Uterus (tissue), 2 donors: ENCODE data around the gene STUM.

Source experiments
- CTCF ChIP-seq, 4 experiments: fragments of 200-600 bp in 2 of 4; fragments of 450-650 bp in 2 of 4; sonication (generic) in 2 of 4; IDR thresholded peaks; one replicate each; pipeline ENCODE4 v1.5.1; 2016 to 2019; ENCODE audit warnings: antibody characterized with exemption in 4 of 4, mild to moderate bottlenecking in 2 of 4, moderate library complexity in 1 of 4
- POLR2A ChIP-seq, 2 donors: fragments of 450-650 bp; IDR thresholded peaks; one replicate each; pipeline ENCODE4 v1.6.1; 2016; ENCODE audit warnings: antibody characterized with exemption in 2 of 2, mild to moderate bottlenecking in 1 of 2, moderate library complexity in 1 of 2

GRCh38 chr1:226649780-226650179 is 101.2 kb downstream of the STUM start:
- TF ChIP-seq CTCF (IDR thresholded peaks at IDR 0.05) (peak in 3 of 4 experiments; percentile 29 to 38 (median 33)), POLR2A (IDR thresholded peaks at IDR 0.05) (no peak)
